Mucosa of gallbladder (tissue), 1 donor: Measurements from ENCODE around the gene ZNF148. TPM values are rescaled to one million over a fixed set of nuclear protein-coding genes. Genes with fewer than 3 reads are reported as not detected.
"Not testable (repeated sequence)": the region's sequence is repeated elsewhere in the genome, so short reads cannot be mapped to it uniquely, and the experiment has no call there.

Source experiments
- DNase-seq: peaks from one replicate; pipeline ENCODE4 v3.0.0-alpha.2; 2020; ENCODE audit warnings: low spot score
- total RNA-seq: library from RNA; stranded (reverse); gene quantifications from one replicate; pipeline ENCODE4 v1.2.1, GENCODE V29; 2021
- donor health status: DM: no; HTN: no; CAD: no.

The ZNF148 gene
- total RNA-seq, result 50.4 TPM

- DNase-seq, result peak; percentile 92
Measured at GRCh38 chr3:125374996-125375941, at the start of gene ZNF148. Gene ZNF148 (minus strand): TSS chr3:125375325. CDS start chr3:125313640, 61,685 bp downstream.

- DNase-seq, result no peak
Measured at GRCh38 chr3:125418306-125418705, 43.2 kb upstream of the ZNF148 start.

GRCh38 chr3:125416235-125416634 lies 41.1 kb upstream of the ZNF148 start:
- DNase-seq, result no peak

- DNase-seq, result no peak
Measured at GRCh38 chr3:125414669-125415068, 39.5 kb upstream of the ZNF148 start.

- no peak for DNase-seq
Measured at GRCh38 chr3:125410922-125411321, 35.8 kb upstream of the ZNF148 start.

GRCh38 chr3:125406070-125406469 lies 30.9 kb upstream of the ZNF148 start:
- no peak for DNase-seq

- DNase-seq, result not testable (repeated sequence)
Measured at GRCh38 chr3:125405515-125405914, 30.4 kb upstream of the ZNF148 start.

- DNase-seq, result no peak
Measured at GRCh38 chr3:125403789-125404188, 28.7 kb upstream of the ZNF148 start.

GRCh38 chr3:125402639-125403038 lies 27.5 kb upstream of the ZNF148 start:
- no peak for DNase-seq

- no peak for DNase-seq
Measured at GRCh38 chr3:125401402-125401801, 26.3 kb upstream of the ZNF148 start.

- DNase-seq, result no peak
Measured at GRCh38 chr3:125398952-125399351, 23.8 kb upstream of the ZNF148 start.

GRCh38 chr3:125395091-125395490 lies 20.0 kb upstream of the ZNF148 start:
- no peak for DNase-seq

GRCh38 chr3:125394406-125394805 lies 19.3 kb upstream of the ZNF148 start:
- DNase-seq, result no peak

- DNase-seq, result no peak
Measured at GRCh38 chr3:125389282-125389681, 14.2 kb upstream of the ZNF148 start.

GRCh38 chr3:125388369-125388768 lies 13.2 kb upstream of the ZNF148 start:
- DNase-seq, result not testable (repeated sequence)

- DNase-seq, result no peak
Measured at GRCh38 chr3:125386811-125387210, 11.7 kb upstream of the ZNF148 start.

GRCh38 chr3:125383744-125384143 lies 8.6 kb upstream of the ZNF148 start:
- DNase-seq, result no peak

GRCh38 chr3:125382298-125382697 lies 7.2 kb upstream of the ZNF148 start:
- DNase-seq, result no peak

- no peak for DNase-seq
Measured at GRCh38 chr3:125381743-125382142, 6.6 kb upstream of the ZNF148 start.

GRCh38 chr3:125381314-125381713 lies 6.2 kb upstream of the ZNF148 start:
- DNase-seq, result no peak

GRCh38 chr3:125379483-125379882 lies 4.4 kb upstream of the ZNF148 start:
- DNase-seq, result no peak

- no peak for DNase-seq
Measured at GRCh38 chr3:125378762-125379161, 3.6 kb upstream of the ZNF148 start.

- DNase-seq, result no peak
Measured at GRCh38 chr3:125375950-125376679, 990 bp upstream of the ZNF148 start.
